ENCODE data around the gene CYP3A7.
A peak's percentile ranks its signal among the peaks of the same experiment; 100 is the strongest.
"Not testable (repeated sequence)": the region's sequence is repeated elsewhere in the genome, so short reads cannot be mapped to it uniquely, and the experiment has no call there.

CYP3A7 gene

GRCh38 chr7:99737726-99738125, 2.7 kb upstream of the CYP3A7 start:
- H3K9me3 Mint-ChIP-seq: no peaks in the 10 kb centered on the region
- H3K27me3 Mint-ChIP-seq: peaks cover 1% of the 10 kb centered on the region
- no peaks in the 10 kb centered on the region for H3K36me3 Mint-ChIP-seq (ENCODE audit: insufficient read depth)
- H3K4me3 Mint-ChIP-seq: no peak overlapping the region
- no peak overlapping the region for H3K27ac Mint-ChIP-seq (ENCODE audit: low read depth)
- no peak for DNase-seq (ENCODE audit: low spot score in 2 of 2)
- ATAC-seq (replicated peaks; ENCODE audit: extremely low read depth, poor library complexity, severe bottlenecking): no peak
- no peaks in the 10 kb centered on the region for H3K4me1 Mint-ChIP-seq

GRCh38 chr7:99736667-99737066, 1.7 kb upstream of the CYP3A7 start:
- not testable (repeated sequence) for H3K4me3 Mint-ChIP-seq; H3K4me1 Mint-ChIP-seq; H3K27ac Mint-ChIP-seq (ENCODE audit: low read depth); H3K36me3 Mint-ChIP-seq (ENCODE audit: insufficient read depth); H3K27me3 Mint-ChIP-seq; ATAC-seq (replicated peaks; ENCODE audit: extremely low read depth, poor library complexity, severe bottlenecking); H3K9me3 Mint-ChIP-seq; DNase-seq (ENCODE audit: low spot score in 2 of 2)

- DNase-seq (ENCODE audit: low spot score in 2 of 2) (no peak), ATAC-seq (replicated peaks; ENCODE audit: extremely low read depth, poor library complexity, severe bottlenecking) (no peak)
- Mint-ChIP-seq H3K9me3 (no peaks in the 10 kb centered on the region), H3K36me3 (ENCODE audit: insufficient read depth) (no peaks in the 10 kb centered on the region), H3K27ac (ENCODE audit: low read depth) (no peak overlapping the region), H3K27me3 (no peaks in the 10 kb centered on the region), H3K4me3 (no peak overlapping the region), H3K4me1 (no peaks in the 10 kb centered on the region)
Measured at GRCh38 chr7:99733448-99733847, 1.5 kb downstream of the CYP3A7 start.

GRCh38 chr7:99733003-99733402, 2.0 kb downstream of the CYP3A7 start:
- H3K4me3 Mint-ChIP-seq: no peak overlapping the region
- ATAC-seq (replicated peaks; ENCODE audit: extremely low read depth, poor library complexity, severe bottlenecking): no peak
- H3K27me3 Mint-ChIP-seq: no peaks in the 10 kb centered on the region
- H3K27ac Mint-ChIP-seq (ENCODE audit: low read depth): no peak overlapping the region
- DNase-seq (ENCODE audit: low spot score in 2 of 2): no peak
- H3K4me1 Mint-ChIP-seq: no peaks in the 10 kb centered on the region
- no peaks in the 10 kb centered on the region for H3K9me3 Mint-ChIP-seq
- no peaks in the 10 kb centered on the region for H3K36me3 Mint-ChIP-seq (ENCODE audit: insufficient read depth)

GRCh38 chr7:99731638-99732374, 3.2 kb downstream of the CYP3A7 start:
- H3K27ac Mint-ChIP-seq (ENCODE audit: low read depth): no peak overlapping the region
- ATAC-seq (replicated peaks; ENCODE audit: extremely low read depth, poor library complexity, severe bottlenecking) (no peak), DNase-seq (ENCODE audit: low spot score in 2 of 2) (no peak)
- H3K27me3 Mint-ChIP-seq: no peaks in the 10 kb centered on the region
- no peaks in the 10 kb centered on the region for H3K4me1 Mint-ChIP-seq
- no peaks in the 10 kb centered on the region for H3K36me3 Mint-ChIP-seq (ENCODE audit: insufficient read depth)
- no peaks in the 10 kb centered on the region for H3K9me3 Mint-ChIP-seq
- no peak overlapping the region for H3K4me3 Mint-ChIP-seq

GRCh38 chr7:99730992-99731391, 4.0 kb downstream of the CYP3A7 start:
- H3K27ac Mint-ChIP-seq (ENCODE audit: low read depth): no peak overlapping the region
- ATAC-seq (replicated peaks; ENCODE audit: extremely low read depth, poor library complexity, severe bottlenecking) (no peak), DNase-seq (ENCODE audit: low spot score in 2 of 2) (no peak)
- no peaks in the 10 kb centered on the region for H3K9me3 Mint-ChIP-seq
- H3K4me3 Mint-ChIP-seq: no peak overlapping the region
- no peaks in the 10 kb centered on the region for H3K4me1 Mint-ChIP-seq
- no peaks in the 10 kb centered on the region for H3K27me3 Mint-ChIP-seq
- no peaks in the 10 kb centered on the region for H3K36me3 Mint-ChIP-seq (ENCODE audit: insufficient read depth)

- Mint-ChIP-seq H3K9me3 (no peaks in the 10 kb centered on the region), H3K36me3 (ENCODE audit: insufficient read depth) (no peaks in the 10 kb centered on the region), H3K27me3 (no peaks in the 10 kb centered on the region), H3K27ac (ENCODE audit: low read depth) (no peak overlapping the region), H3K4me1 (no peaks in the 10 kb centered on the region), H3K4me3 (no peak overlapping the region)
- no peak for DNase-seq (ENCODE audit: low spot score in 2 of 2)
- no peak for ATAC-seq (replicated peaks; ENCODE audit: extremely low read depth, poor library complexity, severe bottlenecking)
Measured at GRCh38 chr7:99730238-99730810, 4.7 kb downstream of the CYP3A7 start.

- Mint-ChIP-seq H3K9me3 (no peaks in the 10 kb centered on the region), H3K27me3 (no peaks in the 10 kb centered on the region), H3K4me1 (no peaks in the 10 kb centered on the region), H3K4me3 (no peak overlapping the region), H3K36me3 (ENCODE audit: insufficient read depth) (no peaks in the 10 kb centered on the region), H3K27ac (ENCODE audit: low read depth) (no peak overlapping the region)
- DNase-seq (ENCODE audit: low spot score in 2 of 2) (no peak), ATAC-seq (replicated peaks; ENCODE audit: extremely low read depth, poor library complexity, severe bottlenecking) (no peak)
Measured at GRCh38 chr7:99729486-99730237, 5.3 kb downstream of the CYP3A7 start.

- ATAC-seq (replicated peaks; ENCODE audit: extremely low read depth, poor library complexity, severe bottlenecking) (no peak), DNase-seq (ENCODE audit: low spot score in 2 of 2) (no peak)
- H3K9me3 Mint-ChIP-seq: no peaks in the 10 kb centered on the region
- H3K4me1 Mint-ChIP-seq: no peaks in the 10 kb centered on the region
- H3K4me3 Mint-ChIP-seq: no peak overlapping the region
- no peaks in the 10 kb centered on the region for H3K36me3 Mint-ChIP-seq (ENCODE audit: insufficient read depth)
- no peaks in the 10 kb centered on the region for H3K27me3 Mint-ChIP-seq
- H3K27ac Mint-ChIP-seq (ENCODE audit: low read depth): no peak overlapping the region
Measured at GRCh38 chr7:99728615-99729014, 6.4 kb downstream of the CYP3A7 start.

GRCh38 chr7:99723201-99723600, 11.8 kb downstream of the CYP3A7 start:
- not testable (repeated sequence) for DNase-seq (ENCODE audit: low spot score in 2 of 2); H3K4me1 Mint-ChIP-seq; H3K27ac Mint-ChIP-seq (ENCODE audit: low read depth); H3K27me3 Mint-ChIP-seq; ATAC-seq (replicated peaks; ENCODE audit: extremely low read depth, poor library complexity, severe bottlenecking); H3K9me3 Mint-ChIP-seq; H3K4me3 Mint-ChIP-seq; H3K36me3 Mint-ChIP-seq (ENCODE audit: insufficient read depth)

- no peaks in the 10 kb centered on the region for H3K4me1 Mint-ChIP-seq
- ATAC-seq (replicated peaks; ENCODE audit: extremely low read depth, poor library complexity, severe bottlenecking): no peak
- no peaks in the 10 kb centered on the region for H3K9me3 Mint-ChIP-seq
- H3K27ac Mint-ChIP-seq (ENCODE audit: low read depth): no peak overlapping the region
- DNase-seq (ENCODE audit: low spot score in 2 of 2): no peak
- H3K27me3 Mint-ChIP-seq: no peaks in the 10 kb centered on the region
- no peaks in the 10 kb centered on the region for H3K36me3 Mint-ChIP-seq (ENCODE audit: insufficient read depth)
- no peak overlapping the region for H3K4me3 Mint-ChIP-seq
Measured at GRCh38 chr7:99720800-99721595, 14.0 kb downstream of the CYP3A7 start.

- peak; percentile 6 for ATAC-seq (replicated peaks; ENCODE audit: extremely low read depth, poor library complexity, severe bottlenecking)
- Mint-ChIP-seq H3K27me3 (no peaks in the 10 kb centered on the region), H3K27ac (ENCODE audit: low read depth) (no peak overlapping the region), H3K4me1 (no peaks in the 10 kb centered on the region), H3K4me3 (no peak overlapping the region), H3K36me3 (ENCODE audit: insufficient read depth) (no peaks in the 10 kb centered on the region), H3K9me3 (no peaks in the 10 kb centered on the region)
- no peak for DNase-seq (ENCODE audit: low spot score in 2 of 2)
Measured at GRCh38 chr7:99719996-99720769, 14.8 kb downstream of the CYP3A7 start.

Measured in central memory CD8-positive, alpha-beta T cell (primary cell).